Activated CD8-positive, alpha-beta T cell treated with anti-CD3 and anti-CD28 coated beads, Interleukin-2, amount 10 ng/mL, durations not matched to agents 7 days and 5 days (primary cell): ENCODE data around the gene IFT20. TPM values are rescaled to one million over a fixed set of nuclear protein-coding genes. Genes with fewer than 3 reads are reported as not detected.
A peak's percentile ranks its signal among the peaks of the same experiment; 100 is the strongest.

ENCODE experiments used
- ATAC-seq: fragments of 150-1000 bp; cut with Tn5 transposase; one replicate; pipeline ENCODE4 v1.10.0; 2021; ENCODE audit warnings: moderate library complexity
- CTCF ChIA-PET: fragments of 350-600 bp; sonication (Branson Sonifier 250); formaldehyde crosslinking; loops from one replicate; lab custom pipeline; 2021; ENCODE audit warnings: antibody characterized with exemption; lab: Charles Lee
- POLR2A ChIA-PET: fragments of 350-600 bp; sonication (Branson Sonifier 250); formaldehyde crosslinking; loops from one replicate; lab custom pipeline; 2021; ENCODE audit warnings: antibody characterized with exemption; lab: Charles Lee
- DNase-seq: peaks from one replicate; pipeline ENCODE4 v3.0.0-alpha.2; 2020
- H3K27ac Mint-ChIP-seq: one replicate; pipeline ENCODE4 v1.8.0; 2021; ENCODE audit warnings: mild to moderate bottlenecking, mixed read lengths
- H3K27me3 Mint-ChIP-seq: one replicate; pipeline ENCODE4 v1.8.0; 2021; ENCODE audit warnings: low read depth, mixed read lengths
- H3K36me3 Mint-ChIP-seq: one replicate; pipeline ENCODE4 v1.8.0; 2021; ENCODE audit warnings: low read depth, mixed read lengths
- H3K4me1 Mint-ChIP-seq: one replicate; pipeline ENCODE4 v1.8.0; 2021; ENCODE audit warnings: low read depth, mixed read lengths
- H3K4me3 Mint-ChIP-seq: one replicate; pipeline ENCODE4 v1.8.0; 2021; ENCODE audit warnings: mild to moderate bottlenecking, mixed read lengths
- H3K9me3 Mint-ChIP-seq: one replicate; pipeline ENCODE4 v1.8.0; 2022; ENCODE audit warnings: mixed read lengths; ENCODE audit not compliant: insufficient read depth
- total RNA-seq, 2 experiments: library from RNA; stranded (reverse); gene quantifications; one replicate each; pipeline ENCODE4 v1.2.3, GENCODE V29; 2021

IFT20 gene
- total RNA-seq, 2 experiments from 2014 or later, result 20.7 to 22.7 TPM

DNA sequence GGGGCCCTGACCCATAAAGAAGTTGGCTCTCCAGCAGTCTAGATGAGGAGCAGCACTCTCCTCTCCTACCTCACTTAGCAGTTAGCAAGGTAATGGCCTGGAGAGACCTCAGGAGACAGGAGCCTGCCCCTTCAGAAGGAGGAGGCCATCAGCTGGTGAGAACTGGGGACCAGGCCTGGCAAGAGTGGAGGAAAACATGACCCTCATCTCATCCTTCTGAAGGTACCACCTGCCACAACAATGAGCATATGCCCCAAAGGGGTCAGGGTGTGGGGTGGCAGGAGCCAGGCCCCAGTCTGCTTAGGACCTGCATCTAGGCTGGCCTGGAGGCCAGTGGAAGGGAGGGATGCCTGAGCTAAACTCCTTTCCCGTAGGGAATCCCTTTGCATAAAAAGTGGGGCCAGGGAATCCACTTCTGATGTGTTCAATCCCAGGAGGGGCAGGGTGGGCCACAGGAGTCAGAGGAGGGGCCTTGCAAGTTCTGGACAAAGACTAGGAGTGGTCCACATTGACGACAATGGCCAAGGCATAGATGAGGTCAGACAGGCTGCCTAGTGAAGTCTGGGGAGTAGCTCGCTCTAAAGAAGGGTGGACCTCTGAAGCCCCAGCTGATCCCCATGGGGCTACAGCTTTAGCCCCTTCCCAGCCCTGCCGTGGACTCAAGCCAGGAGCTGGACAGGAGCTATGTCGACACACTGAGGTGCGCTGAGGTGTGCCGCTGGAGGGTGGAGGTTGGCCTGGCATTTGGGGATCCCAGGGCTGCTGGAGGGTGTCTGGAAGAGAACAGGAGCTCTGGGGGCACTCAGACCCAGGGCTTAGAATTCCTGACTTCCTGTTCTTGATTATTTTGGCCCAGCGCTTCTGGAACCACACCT, 28.7 kb upstream of the IFT20 start:
- Mint-ChIP-seq H3K27ac (no peak overlapping the region), H3K27me3 (no peaks in the 10 kb centered on the region), H3K4me3 (no peak overlapping the region), H3K4me1 (peaks cover 3% of the 10 kb centered on the region), H3K9me3 (no peaks in the 10 kb centered on the region), H3K36me3 (peaks cover 20% of the 10 kb centered on the region)
- ChIA-PET CTCF (no interaction called here), POLR2A (interaction anchor here (1.1 kb wide), 1 partner anchor 15 kb away, joined by 3 read pairs; no protein-coding TSS in a partner anchor)
- ATAC-seq, result no peak
- DNase-seq, result no peak

DNA sequence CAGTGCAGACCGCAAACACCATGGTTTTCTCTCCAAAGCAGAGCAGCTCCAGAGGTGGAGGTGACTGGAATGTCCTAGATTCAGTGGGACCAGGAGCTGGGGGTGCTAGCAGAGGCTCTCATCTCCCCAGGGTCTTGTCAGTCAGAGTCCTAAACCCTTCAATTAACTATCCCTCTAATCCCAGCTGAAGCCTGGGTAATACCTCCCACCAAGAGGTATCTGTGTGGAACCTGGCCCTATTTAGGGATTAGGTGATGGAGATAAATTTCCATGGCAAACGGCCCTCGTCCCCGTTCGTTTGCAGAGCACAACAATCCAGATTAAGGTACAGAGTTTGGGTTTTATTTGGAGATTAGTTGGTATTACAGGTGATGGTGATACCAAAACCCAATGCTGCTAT, 27.9 kb upstream of the IFT20 start:
- CTCF ChIA-PET, result no interaction called here
- Mint-ChIP-seq H3K4me1 (peaks cover 12% of the 10 kb centered on the region), H3K27ac (no peak overlapping the region), H3K9me3 (no peaks in the 10 kb centered on the region), H3K4me3 (no peak overlapping the region), H3K36me3 (peaks cover 20% of the 10 kb centered on the region), H3K27me3 (no peaks in the 10 kb centered on the region)
- POLR2A ChIA-PET, result no interaction called here
- no peak for DNase-seq
- no peak for ATAC-seq

DNA sequence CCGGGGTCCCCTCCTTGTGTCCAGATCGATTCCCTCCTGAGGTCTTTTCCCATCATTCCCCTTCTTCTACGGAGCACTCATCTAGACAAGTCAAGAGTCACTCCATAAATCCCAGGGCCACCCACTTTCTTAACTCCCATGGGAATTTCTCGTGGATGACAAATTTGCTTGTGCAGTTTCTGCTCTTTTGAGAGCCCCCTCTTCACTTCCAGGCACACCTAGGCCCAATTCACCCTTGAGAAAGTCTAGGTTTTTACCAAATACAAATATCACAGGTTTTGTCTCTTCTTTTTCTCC, 22.6 kb upstream of the IFT20 start:
- H3K4me3 Mint-ChIP-seq, result peak overlapping the region; percentile 97

DNA sequence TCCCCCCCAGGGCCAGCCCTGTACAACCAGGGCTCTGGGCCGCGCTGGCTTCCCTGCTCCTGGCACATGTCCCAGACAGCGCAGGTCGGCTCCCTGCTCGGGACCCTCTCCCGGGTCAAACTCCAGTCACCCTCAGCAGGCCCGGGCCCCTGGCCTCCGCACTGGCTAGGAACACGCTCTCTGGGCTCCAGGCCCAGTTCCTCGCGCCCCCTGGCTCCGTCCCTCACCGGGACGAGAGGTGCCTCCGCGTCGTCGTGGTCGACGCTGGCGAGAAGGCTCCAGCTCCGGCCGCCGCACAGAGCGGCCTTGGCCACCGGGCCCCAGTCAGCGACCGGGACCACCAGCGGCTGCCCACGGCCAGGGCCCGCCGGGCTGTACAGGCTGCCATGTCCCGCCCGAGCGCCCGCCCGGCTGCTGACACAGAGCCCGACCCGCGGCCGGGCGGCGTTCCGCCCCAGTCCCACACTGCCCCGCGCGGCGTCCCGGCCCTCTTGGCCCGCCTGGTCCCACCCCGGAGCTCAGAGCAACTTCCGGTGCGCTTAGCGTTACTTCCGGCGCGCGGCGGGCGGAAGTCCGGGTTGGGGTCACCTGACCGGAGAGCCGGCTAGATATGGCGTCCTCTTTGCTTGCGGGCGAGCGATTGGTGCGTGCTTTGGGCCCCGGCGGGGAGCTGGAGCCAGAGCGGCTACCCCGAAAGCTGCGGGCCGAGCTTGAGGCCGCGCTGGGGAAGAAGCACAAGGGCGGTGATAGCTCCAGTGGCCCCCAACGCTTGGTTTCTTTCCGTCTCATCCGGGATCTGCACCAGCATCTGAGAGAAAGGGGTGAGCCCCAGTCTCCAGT, 22.0 kb upstream of the IFT20 start, which contains the start of gene POLDIP2:
POLDIP2 (minus strand) TSS at position 467 of the 840 bp plus-strand sequence; CDS start at position 388, 79 bp downstream.
- ATAC-seq, result peak; percentile 99
- POLR2A ChIA-PET, result interaction anchor here (0.6 to 4.5 kb wide), 19 partner anchors 9 to 193 kb away, joined by 3 to 47 read pairs (median 4); partner anchors contain the start of genes IFT20, SARM1, TNFAIP1 and VTN

More for the DNA sequence above, 22.6 kb upstream of the IFT20 start:
- ATAC-seq, result no peak
- ChIA-PET CTCF (interaction anchor here (0.7 to 2.9 kb wide), 8 partner anchors 9 to 121 kb away, joined by 3 to 16 read pairs (median 4); partner anchors contain the start of gene TNFAIP1), POLR2A (interaction anchor here (0.6 to 4.5 kb wide), 13 partner anchors 10 to 47 kb away, joined by 3 to 47 read pairs (median 4); partner anchors contain the start of genes IFT20, SARM1, TNFAIP1 and VTN)
- peaks cover 36% of the 10 kb centered on the region for H3K4me1 Mint-ChIP-seq
- no peak for DNase-seq
- H3K9me3 Mint-ChIP-seq, result no peaks in the 10 kb centered on the region
- peaks cover 43% of the 10 kb centered on the region for H3K36me3 Mint-ChIP-seq
- peak overlapping the region; percentile 97 for H3K27ac Mint-ChIP-seq
- no peaks in the 10 kb centered on the region for H3K27me3 Mint-ChIP-seq

DNA sequence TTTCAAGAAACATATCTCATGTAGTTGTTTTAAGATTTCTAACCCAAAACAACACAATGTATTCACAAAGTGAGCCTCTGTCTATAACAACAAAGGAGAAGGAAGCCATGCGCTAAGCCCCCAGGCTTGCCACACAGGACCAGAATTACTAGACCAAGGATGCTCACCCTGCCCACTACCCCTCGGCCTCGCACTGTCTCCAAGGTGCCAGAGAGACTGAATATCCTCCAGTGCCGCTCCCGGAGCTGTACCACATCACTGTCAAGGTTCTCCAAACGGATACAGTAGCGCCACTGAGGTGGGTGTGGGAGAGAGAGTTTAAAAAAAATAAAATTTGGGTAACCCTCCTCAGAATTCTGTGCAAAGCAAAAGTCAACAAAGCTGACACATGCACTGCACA, 15.0 kb upstream of the IFT20 start:
- ATAC-seq, result no peak
- DNase-seq, result no peak
- H3K36me3 Mint-ChIP-seq, result peaks cover 69% of the 10 kb centered on the region
- ChIA-PET CTCF (no interaction called here), POLR2A (no interaction called here)
- H3K4me1 Mint-ChIP-seq, result peaks cover 4% of the 10 kb centered on the region
- no peaks in the 10 kb centered on the region for H3K27me3 Mint-ChIP-seq
- H3K27ac Mint-ChIP-seq, result no peak overlapping the region
- no peak overlapping the region for H3K4me3 Mint-ChIP-seq
- no peaks in the 10 kb centered on the region for H3K9me3 Mint-ChIP-seq

More for the DNA sequence above, 22.0 kb upstream of the IFT20 start, which contains the start of gene POLDIP2:
- CTCF ChIA-PET, result interaction anchor here (0.6 to 2.9 kb wide), 10 partner anchors 10 to 546 kb away, joined by 3 to 17 read pairs (median 3); partner anchors contain the start of genes IFT20 and TNFAIP1
- Mint-ChIP-seq H3K9me3 (no peaks in the 10 kb centered on the region), H3K27me3 (no peaks in the 10 kb centered on the region), H3K36me3 (peaks cover 45% of the 10 kb centered on the region), H3K4me1 (peaks cover 36% of the 10 kb centered on the region), H3K27ac (peak within 1 kb of the TSS; percentile 97), H3K4me3 (peak within 1 kb of the TSS; percentile 97)
- peak; percentile 97 for DNase-seq

DNA sequence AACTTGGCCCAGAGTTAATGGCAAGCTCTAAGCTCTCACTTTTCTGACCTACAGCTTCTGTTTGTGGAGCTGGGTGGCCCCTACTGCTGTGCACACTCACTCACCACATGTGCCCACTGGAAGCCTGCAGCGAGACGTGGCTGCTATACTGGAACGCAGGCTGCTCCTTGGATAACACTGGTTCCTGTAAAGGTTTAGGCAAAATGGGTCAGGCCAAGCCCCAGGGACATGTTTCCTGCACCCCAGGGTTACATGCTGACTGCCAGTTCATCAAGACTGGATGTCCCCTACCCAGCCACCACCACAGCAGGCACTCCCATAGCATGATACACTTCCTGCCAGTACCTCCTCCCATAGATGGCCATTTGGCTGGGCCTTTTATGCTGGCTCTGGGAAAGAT, 13.7 kb upstream of the IFT20 start:
- ChIA-PET POLR2A (interaction anchor here (1.3 to 1.4 kb wide), 2 partner anchors 13 to 15 kb away, joined by 3 to 4 read pairs; partner anchors contain the start of genes IFT20 and TNFAIP1), CTCF (interaction anchor here (1.2 kb wide), 1 partner anchor 13 kb away, joined by 5 read pairs; the partner anchor contains the start of genes IFT20 and TNFAIP1)
- Mint-ChIP-seq H3K4me1 (no peaks in the 10 kb centered on the region), H3K27me3 (no peaks in the 10 kb centered on the region), H3K27ac (no peak overlapping the region), H3K36me3 (peaks cover 65% of the 10 kb centered on the region), H3K9me3 (no peaks in the 10 kb centered on the region), H3K4me3 (no peak overlapping the region)
- no peak for DNase-seq
- ATAC-seq, result no peak

DNA sequence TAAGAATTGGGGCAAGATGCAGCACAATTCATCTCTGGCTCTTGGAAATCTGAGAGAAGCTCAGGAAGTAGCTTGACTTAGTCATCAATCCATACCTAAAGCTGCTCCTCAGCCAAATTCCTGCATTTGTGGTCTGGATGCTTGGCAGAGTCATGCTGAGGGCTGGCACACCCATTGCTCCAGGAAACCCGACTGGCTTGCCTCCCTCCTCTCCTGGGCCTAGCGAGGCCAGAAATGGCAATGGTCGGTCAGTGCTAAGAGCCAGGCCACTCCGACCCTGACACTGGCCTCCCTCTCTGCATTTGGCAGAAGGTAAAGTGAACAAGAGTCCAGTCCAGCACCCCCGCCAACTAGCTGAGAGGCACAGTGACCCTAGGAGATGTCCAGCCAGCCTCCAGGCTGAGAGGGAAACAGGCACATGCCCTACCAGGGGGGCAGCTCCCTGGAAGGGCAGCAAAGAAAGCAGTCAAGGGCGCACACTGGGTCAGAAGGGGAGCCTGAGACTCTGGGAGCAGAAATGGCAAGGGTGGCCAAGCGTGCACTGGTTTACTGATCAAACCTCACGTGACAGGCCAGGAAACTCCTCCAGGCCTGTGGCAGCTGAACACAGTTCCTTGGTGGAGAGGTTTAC, 12.1 kb upstream of the IFT20 start:
- CTCF ChIA-PET, result no interaction called here
- H3K4me1 Mint-ChIP-seq, result peaks cover 5% of the 10 kb centered on the region
- H3K9me3 Mint-ChIP-seq, result no peaks in the 10 kb centered on the region
- no peak overlapping the region for H3K4me3 Mint-ChIP-seq
- H3K27ac Mint-ChIP-seq, result no peak overlapping the region
- POLR2A ChIA-PET, result interaction anchor here (1.1 to 1.4 kb wide), 2 partner anchors 10 to 11 kb away, joined by 4 read pairs; partner anchors contain the start of genes IFT20, POLDIP2 and TNFAIP1
- peaks cover 61% of the 10 kb centered on the region for H3K36me3 Mint-ChIP-seq
- ATAC-seq (no peak), DNase-seq (no peak)
- H3K27me3 Mint-ChIP-seq, result no peaks in the 10 kb centered on the region

DNA sequence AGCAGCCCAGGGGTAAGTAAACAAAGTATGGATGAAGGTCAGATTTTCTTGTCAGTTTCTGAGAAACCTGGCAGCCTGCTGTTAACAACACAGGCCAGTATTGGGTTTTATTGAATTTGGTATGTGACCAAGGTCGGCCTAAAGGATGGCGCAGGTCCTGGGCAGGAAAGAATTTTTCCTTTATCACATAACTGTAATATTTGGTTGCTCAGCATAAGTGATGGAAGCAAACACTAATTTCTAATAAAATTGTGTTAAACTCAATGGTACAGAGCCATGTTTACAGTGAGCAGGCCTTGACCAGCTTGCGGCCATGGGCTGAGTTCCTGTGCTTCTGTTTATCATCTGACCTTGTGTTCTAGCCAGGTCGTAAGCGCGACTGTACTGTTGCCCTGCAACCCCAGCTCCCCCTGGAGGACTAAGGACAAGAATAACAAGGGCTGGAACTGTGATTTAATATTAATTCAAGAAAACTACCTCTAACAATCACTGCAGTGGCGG, 11.5 kb upstream of the IFT20 start:
- DNase-seq, result no peak
- POLR2A ChIA-PET, result interaction anchor here (1.7 kb wide), 1 partner anchor 10 kb away, joined by 7 read pairs; the partner anchor contains the start of gene POLDIP2
- H3K27me3 Mint-ChIP-seq, result no peaks in the 10 kb centered on the region
- no peak overlapping the region for H3K27ac Mint-ChIP-seq
- no peaks in the 10 kb centered on the region for H3K9me3 Mint-ChIP-seq
- CTCF ChIA-PET, result no interaction called here
- ATAC-seq, result no peak
- no peak overlapping the region for H3K4me3 Mint-ChIP-seq
- peaks cover 62% of the 10 kb centered on the region for H3K36me3 Mint-ChIP-seq
- H3K4me1 Mint-ChIP-seq, result peaks cover 5% of the 10 kb centered on the region

DNA sequence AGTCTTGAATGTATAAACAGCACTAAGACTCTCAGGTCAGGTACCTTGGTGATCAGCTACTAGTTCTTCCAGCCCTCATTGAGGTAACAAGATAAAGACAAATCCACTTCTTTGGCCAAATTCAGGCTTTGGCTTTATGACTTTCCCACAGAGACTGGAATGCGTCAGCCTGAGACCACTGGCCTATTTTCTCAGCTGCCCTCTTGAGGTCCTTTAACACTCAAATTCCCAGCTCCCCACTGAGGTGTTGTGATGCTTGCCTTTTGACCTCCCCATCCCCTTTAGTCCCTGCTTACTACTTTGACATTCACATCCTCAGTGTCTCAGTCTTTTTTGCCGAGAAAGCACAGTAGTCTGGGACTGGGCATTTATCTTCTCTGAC, 10.9 kb upstream of the IFT20 start:
- ChIA-PET CTCF (interaction anchor here (1.2 kb wide), 1 partner anchor 10 kb away, joined by 6 read pairs; the partner anchor contains the start of gene TNFAIP1), POLR2A (interaction anchor here (1.5 to 1.7 kb wide), 2 partner anchors 11 kb away, joined by 5 to 7 read pairs; partner anchors contain the start of genes IFT20, POLDIP2 and TNFAIP1)
- H3K4me3 Mint-ChIP-seq, result no peak overlapping the region
- ATAC-seq, result no peak
- no peak for DNase-seq
- peaks cover 58% of the 10 kb centered on the region for H3K36me3 Mint-ChIP-seq
- no peak overlapping the region for H3K27ac Mint-ChIP-seq
- no peaks in the 10 kb centered on the region for H3K9me3 Mint-ChIP-seq
- peaks cover 5% of the 10 kb centered on the region for H3K4me1 Mint-ChIP-seq
- H3K27me3 Mint-ChIP-seq, result no peaks in the 10 kb centered on the region

DNA sequence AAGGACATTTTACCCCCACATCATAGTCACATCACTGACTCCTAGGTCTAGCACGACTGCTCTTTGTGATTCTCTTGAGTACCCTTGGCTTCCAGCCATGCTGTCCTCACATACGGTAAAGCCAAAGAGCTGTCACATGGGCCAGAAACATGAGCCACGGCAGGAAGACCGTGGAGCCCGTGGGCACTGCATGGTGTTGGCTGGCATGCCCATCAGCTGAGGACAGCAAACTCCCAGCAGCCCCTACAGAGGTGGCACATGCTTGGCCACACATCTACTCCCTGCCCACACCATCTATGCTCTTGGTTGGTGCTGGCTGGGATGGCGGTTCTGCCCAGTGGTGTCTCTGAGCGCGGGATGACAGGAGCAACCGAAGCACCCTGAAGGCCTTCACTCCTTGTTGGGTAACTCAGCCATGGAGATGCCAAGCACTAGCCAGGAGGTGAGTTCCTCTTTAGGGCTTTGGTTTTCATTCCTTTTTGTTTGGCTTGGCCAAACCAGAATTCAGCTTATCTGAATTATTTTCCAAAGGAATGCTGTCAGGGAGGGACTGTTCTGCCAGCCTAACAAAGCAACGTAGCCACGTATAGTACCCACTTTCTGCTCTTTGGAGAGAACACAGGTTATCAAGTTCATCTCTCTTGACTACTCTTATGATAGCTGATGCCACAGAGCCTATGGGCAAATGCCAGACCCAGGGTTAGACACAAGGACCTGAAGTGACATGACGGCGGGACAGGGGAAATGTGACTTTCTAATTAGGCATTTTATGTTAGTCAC, 10.3 kb upstream of the IFT20 start:
- Mint-ChIP-seq H3K36me3 (peaks cover 56% of the 10 kb centered on the region), H3K9me3 (no peaks in the 10 kb centered on the region), H3K27ac (no peak overlapping the region), H3K27me3 (no peaks in the 10 kb centered on the region), H3K4me1 (peaks cover 5% of the 10 kb centered on the region), H3K4me3 (no peak overlapping the region)
- ATAC-seq, result no peak
- ChIA-PET CTCF (interaction anchor here (1.2 kb wide), 1 partner anchor 10 kb away, joined by 6 read pairs; the partner anchor contains the start of gene TNFAIP1), POLR2A (interaction anchor here (1.5 to 1.7 kb wide), 2 partner anchors 10 to 12 kb away, joined by 5 to 7 read pairs; partner anchors contain the start of genes IFT20, POLDIP2 and TNFAIP1)
- DNase-seq, result no peak
